Loucy (cell line): ENCODE data around the gene PHF14.

ENCODE experiments used
- EZH2phosphoT487 ChIP-seq: fragments of 200-600 bp; IDR thresholded peaks from 2 replicates; pipeline ENCODE4 v1.6.1; 2018; ENCODE audit warnings: antibody characterized with exemption, mild to moderate bottlenecking, moderate library complexity, borderline replicate concordance
- TF ChIP-seq, protein P1 (sequence below): fragments of 200-600 bp; sonication (generic); conservative IDR thresholded peaks from 2 replicates; pipeline ENCODE4 v1.5.1; 2014; ENCODE audit warnings: mild to moderate bottlenecking, antibody characterized with exemption, low read length

DNA sequence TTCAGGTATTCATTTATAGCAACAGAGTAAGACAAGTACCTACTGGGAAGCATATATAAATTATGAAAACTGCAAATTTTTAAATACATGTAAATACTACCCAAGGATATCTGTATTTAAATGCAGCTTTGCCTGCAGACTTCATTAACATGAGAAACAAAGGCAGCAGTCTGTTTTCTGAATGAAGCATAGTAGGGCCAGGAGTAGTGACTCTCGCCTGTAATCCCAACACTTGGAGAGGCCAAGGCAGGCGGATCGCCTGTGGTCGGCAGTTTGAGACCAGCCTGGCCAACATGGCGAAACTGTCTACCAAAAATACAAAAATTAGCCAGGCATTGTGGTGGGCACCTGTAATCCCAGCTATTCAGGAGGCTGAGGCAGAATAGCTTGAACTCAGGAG is 42.5 kb upstream of the PHF14 start:
- TF ChIP-seq, protein P1, sequence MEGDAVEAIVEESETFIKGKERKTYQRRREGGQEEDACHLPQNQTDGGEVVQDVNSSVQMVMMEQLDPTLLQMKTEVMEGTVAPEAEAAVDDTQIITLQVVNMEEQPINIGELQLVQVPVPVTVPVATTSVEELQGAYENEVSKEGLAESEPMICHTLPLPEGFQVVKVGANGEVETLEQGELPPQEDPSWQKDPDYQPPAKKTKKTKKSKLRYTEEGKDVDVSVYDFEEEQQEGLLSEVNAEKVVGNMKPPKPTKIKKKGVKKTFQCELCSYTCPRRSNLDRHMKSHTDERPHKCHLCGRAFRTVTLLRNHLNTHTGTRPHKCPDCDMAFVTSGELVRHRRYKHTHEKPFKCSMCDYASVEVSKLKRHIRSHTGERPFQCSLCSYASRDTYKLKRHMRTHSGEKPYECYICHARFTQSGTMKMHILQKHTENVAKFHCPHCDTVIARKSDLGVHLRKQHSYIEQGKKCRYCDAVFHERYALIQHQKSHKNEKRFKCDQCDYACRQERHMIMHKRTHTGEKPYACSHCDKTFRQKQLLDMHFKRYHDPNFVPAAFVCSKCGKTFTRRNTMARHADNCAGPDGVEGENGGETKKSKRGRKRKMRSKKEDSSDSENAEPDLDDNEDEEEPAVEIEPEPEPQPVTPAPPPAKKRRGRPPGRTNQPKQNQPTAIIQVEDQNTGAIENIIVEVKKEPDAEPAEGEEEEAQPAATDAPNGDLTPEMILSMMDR, result no peak
- TF ChIP-seq EZH2phosphoT487, result no peak
